Calu3 (cell line): Measurements from ENCODE around the gene RETN. TPM values are rescaled to one million over a fixed set of nuclear protein-coding genes. Genes with fewer than 3 reads are reported as not detected.

Experiments used
- BruUV-seq: library from RNA; stranded (reverse); fragments of 400-500 nt; replicated peaks from 2 replicates; lab custom pipeline; 2021; lab: Mats Ljungman, UMichigan
- CTCF ChIA-PET: fragments of 300-600 bp; sonication (Branson Sonifier 250); formaldehyde crosslinking; loops from one replicate; lab custom pipeline; 2022; ENCODE audit warnings: antibody characterized with exemption; lab: Charles Lee
- DNase-seq: peaks from one replicate; pipeline ENCODE4 v3.0.0; 2022
- H3K27ac Mint-ChIP-seq: one replicate; pipeline ENCODE4 v1.8.0; 2022; ENCODE audit warnings: mixed read lengths; ENCODE audit not compliant: unreplicated experiment
- H3K27me3 Mint-ChIP-seq: one replicate; pipeline ENCODE4 v1.8.0; 2022; ENCODE audit warnings: mixed read lengths; ENCODE audit not compliant: unreplicated experiment
- H3K36me3 Mint-ChIP-seq: one replicate; pipeline ENCODE4 v1.8.0; 2022; ENCODE audit warnings: mild to moderate bottlenecking, moderate library complexity, mixed read lengths; ENCODE audit not compliant: insufficient read depth, unreplicated experiment
- H3K4me1 Mint-ChIP-seq: one replicate; pipeline ENCODE4 v1.8.0; 2022; ENCODE audit warnings: mild to moderate bottlenecking, low read depth, mixed read lengths; ENCODE audit not compliant: unreplicated experiment
- H3K4me3 Mint-ChIP-seq: one replicate; pipeline ENCODE4 v1.8.0; 2022; ENCODE audit warnings: mild to moderate bottlenecking, low read depth, moderate library complexity, mixed read lengths; ENCODE audit not compliant: unreplicated experiment
- H3K9me3 Mint-ChIP-seq: one replicate; pipeline ENCODE4 v1.8.0; 2022; ENCODE audit warnings: low read depth, mixed read lengths; ENCODE audit not compliant: unreplicated experiment
- CTCF ChIP-seq: fragments of 200-600 bp; IDR thresholded peaks from one replicate; pipeline ENCODE4 v1.8.0; 2022; ENCODE audit warnings: antibody characterized with exemption; ENCODE audit not compliant: unreplicated experiment
- intact Hi-C: fragments of 100-400 bp; cut with micrococcal nuclease; formaldehyde crosslinking; loops from one replicate; pipeline ENCODE4 v1.10.0; 2022; ENCODE audit not compliant: unreplicated experiment
- total RNA-seq: library from RNA; stranded (reverse); gene quantifications from 2 replicates; pipeline ENCODE4 v1.2.3, GENCODE V29; 2022

Gene RETN
- total RNA-seq, 1 experiment from 2014 or later, result not detected

GRCh38 chr19:7654401-7654800 is 14.4 kb upstream of the RETN start:
- DNase-seq, result no peak
- no TSS peak for BruUV-seq
- H3K4me3 Mint-ChIP-seq, result no peak overlapping the region
- H3K9me3 Mint-ChIP-seq, result no peaks in the 10 kb centered on the region
- peaks cover 14% of the 10 kb centered on the region for H3K4me1 Mint-ChIP-seq
- no peak overlapping the region for H3K27ac Mint-ChIP-seq
- TF ChIP-seq CTCF, result no peak
- H3K27me3 Mint-ChIP-seq, result no peaks in the 10 kb centered on the region
- CTCF ChIA-PET, result no interaction called here
- intact Hi-C loops, result no loop called here
- peaks cover 12% of the 10 kb centered on the region for H3K36me3 Mint-ChIP-seq

GRCh38 chr19:7655581-7655980 is 13.3 kb upstream of the RETN start:
- Mint-ChIP-seq H3K4me1 (peaks cover 14% of the 10 kb centered on the region), H3K27ac (no peak overlapping the region), H3K9me3 (no peaks in the 10 kb centered on the region), H3K27me3 (no peaks in the 10 kb centered on the region), H3K4me3 (no peak overlapping the region), H3K36me3 (peaks cover 12% of the 10 kb centered on the region)
- intact Hi-C loops, result no loop called here
- no TSS peak for BruUV-seq
- CTCF ChIA-PET, result no interaction called here
- TF ChIP-seq CTCF, result no peak
- no peak for DNase-seq

- no peak for TF ChIP-seq CTCF
- H3K4me1 Mint-ChIP-seq, result peaks cover 11% of the 10 kb centered on the region
- CTCF ChIA-PET, result interaction anchor here (0.7 kb wide), 1 partner anchor 89 kb away, joined by 3 read pairs; no protein-coding TSS in a partner anchor
- no TSS peak for BruUV-seq
- DNase-seq, result no peak
- H3K4me3 Mint-ChIP-seq, result no peak overlapping the region
- no peak overlapping the region for H3K27ac Mint-ChIP-seq
- H3K27me3 Mint-ChIP-seq, result no peaks in the 10 kb centered on the region
- H3K9me3 Mint-ChIP-seq, result no peaks in the 10 kb centered on the region
- intact Hi-C loops, result no loop called here
- H3K36me3 Mint-ChIP-seq, result peaks cover 7% of the 10 kb centered on the region
Measured at GRCh38 chr19:7657131-7657751, 11.6 kb upstream of the RETN start.

DNA sequence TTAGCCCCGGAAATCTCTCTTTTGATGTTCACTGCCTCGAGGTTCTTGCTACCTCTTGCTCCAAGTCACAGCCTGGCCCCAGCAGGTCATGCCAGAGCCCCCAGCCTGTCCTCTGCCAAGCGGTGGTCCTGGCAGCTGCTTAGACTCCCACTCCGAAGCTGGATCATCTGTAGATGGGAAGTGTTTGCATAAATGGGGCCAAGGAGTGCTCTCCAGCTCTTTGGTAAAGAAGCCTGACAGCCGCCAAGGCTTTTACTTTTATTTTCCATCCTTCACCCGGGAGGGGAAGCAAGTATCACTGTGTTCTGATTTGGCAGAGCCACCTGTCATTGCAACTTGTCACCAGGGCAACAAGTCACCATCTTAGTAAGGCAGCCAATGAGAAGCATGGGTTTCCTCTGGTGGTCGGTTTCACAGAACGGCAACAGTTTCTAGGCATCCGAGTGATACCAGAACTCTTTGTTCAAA is 10.6 kb upstream of the RETN start:
- Mint-ChIP-seq H3K27me3 (no peaks in the 10 kb centered on the region), H3K4me1 (peaks cover under 1% of the 10 kb centered on the region), H3K9me3 (no peaks in the 10 kb centered on the region), H3K36me3 (peaks cover under 1% of the 10 kb centered on the region), H3K27ac (no peak overlapping the region), H3K4me3 (no peak overlapping the region)
- no TSS peak for BruUV-seq
- TF ChIP-seq CTCF, result no peak
- CTCF ChIA-PET, result no interaction called here
- intact Hi-C loops, result no loop called here
- no peak for DNase-seq
